A549 (cell line): Measurements from ENCODE around the gene ZSCAN20. TPM values are rescaled to one million over a fixed set of nuclear protein-coding genes. Genes with fewer than 3 reads are reported as not detected.

ENCODE experiments used
- ATAC-seq, 2 experiments: fragments of 200-7000 bp in 1 of 2; fragments of >200 bp in 1 of 2; cut with Nextera tagmentation in 1 of 2; cut with Tn5 transposase in 1 of 2; 3 replicates each; pipeline versions ENCODE4 v1.8.0 to v1.9.1; 2018 to 2020; ENCODE audit warnings: mild to moderate bottlenecking in 1 of 2, moderate library complexity in 1 of 2
- CTCF ChIA-PET: fragments of 300-600 bp; sonication (Branson Sonifier 250); formaldehyde crosslinking; extraction: SDS; loops from one replicate; lab custom pipeline; 2021; ENCODE audit warnings: antibody characterized with exemption, inconsistent platforms; lab: Yijun Ruan, JAX
- POLR2A ChIA-PET: fragments of 350-600 bp; formaldehyde crosslinking; extraction: SDS; loops from one replicate; lab custom pipeline; 2021; ENCODE audit warnings: antibody characterized with exemption, inconsistent platforms; lab: Yijun Ruan, JAX
- DNase-seq, 2 experiments: peaks; one replicate each; pipeline versions ENCODE4 v3.0.0 to v3.0.0-alpha.2; 2011 to 2016; ENCODE audit warnings: low read depth in 1 of 2, low spot score in 1 of 2
- FAIRE-seq: peaks from 2 replicates; lab custom pipeline; 2011; peaks lifted over from hg19 to GRCh38; lab: Jason Lieb, UNC
- H3K27ac ChIP-seq, 2 experiments: fragments of >200 bp; sonication (Bioruptor Twin); formaldehyde crosslinking; 3 replicates each; pipeline ENCODE4 v1.5.1; 2016 to 2017
- H3K4me1 ChIP-seq: fragments of >200 bp; sonication (Bioruptor Twin); formaldehyde crosslinking; 3 replicates; pipeline ENCODE4 v1.6.1; 2016
- H3K4me2 ChIP-seq: fragments of >200 bp; sonication (Bioruptor Twin); formaldehyde crosslinking; 3 replicates; pipeline ENCODE4 v1.6.1; 2016
- H3K4me3 ChIP-seq: fragments of >200 bp; sonication (Bioruptor Twin); formaldehyde crosslinking; 3 replicates; pipeline ENCODE4 v1.5.1; 2016
- H3K9me3 ChIP-seq: fragments of >200 bp; sonication (Bioruptor Twin); formaldehyde crosslinking; 3 replicates; pipeline ENCODE4 v1.6.1; 2016
- CBX8 ChIP-seq: fragments of 200-600 bp; sonication (generic); IDR thresholded peaks from 2 replicates; pipeline ENCODE4 v1.6.1; 2016
- CEBPB ChIP-seq, 2 experiments: fragments of >200 bp in 1 of 2; sonication (Bioruptor Twin) in 1 of 2; formaldehyde crosslinking in 1 of 2; IDR thresholded peaks; 2 replicates each; pipeline ENCODE4 v1.6.1; 2012 to 2016
- CHD2 ChIP-seq: fragments of 150-350 bp; IDR thresholded peaks from 2 replicates; pipeline ENCODE4 v1.6.1; 2014; ENCODE audit warnings: low read length; ENCODE audit not compliant: partially characterized antibody
- CHD4 ChIP-seq: fragments of 200-600 bp; sonication (generic); IDR thresholded peaks from 2 replicates; pipeline ENCODE4 v1.6.1; 2016; ENCODE audit warnings: antibody characterized with exemption, mild to moderate bottlenecking, borderline replicate concordance
- FOSL2 ChIP-seq, 2 experiments: fragments of 450-650 bp in 1 of 2; fragments of >200 bp in 1 of 2; sonication (Bioruptor Twin) in 1 of 2; formaldehyde crosslinking; IDR thresholded peaks; 2 replicates each; pipeline versions ENCODE4 v1.5.0 to v1.6.1; 2016 to 2020; ENCODE audit warnings: mild to moderate bottlenecking in 1 of 2, moderate library complexity in 1 of 2
- GATA3 ChIP-seq: IDR thresholded peaks from 2 replicates; pipeline ENCODE4 v1.6.1; 2012; ENCODE audit warnings: borderline replicate concordance
- HDAC2 ChIP-seq: fragments of 200-600 bp; sonication (generic); IDR thresholded peaks from 2 replicates; pipeline ENCODE4 v1.6.1; 2016
- HOXB5 ChIP-seq: fragments of 250-450 bp; sonication (Bioruptor Pico); IDR thresholded peaks from 2 replicates; pipeline ENCODE4 v1.5.0; 2020; ENCODE audit warnings: mild to moderate bottlenecking, moderate library complexity
- KDM5A ChIP-seq: fragments of 200-600 bp; sonication (generic); IDR thresholded peaks from 2 replicates; pipeline ENCODE4 v1.6.1; 2016; ENCODE audit warnings: antibody characterized with exemption, mild to moderate bottlenecking
- MAFK ChIP-seq: fragments of 450-650 bp; IDR thresholded peaks from 2 replicates; pipeline ENCODE4 v1.6.1; 2014; ENCODE audit not compliant: partially characterized antibody
- MAZ ChIP-seq: fragments of 150-350 bp; IDR thresholded peaks from 2 replicates; pipeline ENCODE4 v1.6.1; 2014; ENCODE audit warnings: antibody characterized with exemption, low read depth, low read length, borderline replicate concordance
- MYC ChIP-seq: IDR thresholded peaks from 2 replicates; pipeline ENCODE4 v1.6.1; 2012; ENCODE audit warnings: mild to moderate bottlenecking, inconsistent platforms, low read length, improper control_type of control experiment, borderline replicate concordance
- NFE2L2 ChIP-seq: fragments of 150-350 bp; conservative IDR thresholded peaks from 2 replicates; pipeline ENCODE4 v1.6.1; 2014; ENCODE audit warnings: low read length
- NPAS2 ChIP-seq: fragments of 250-450 bp; sonication (Bioruptor Pico); IDR thresholded peaks from 2 replicates; pipeline ENCODE4 v1.8.0; 2022; ENCODE audit warnings: mild to moderate bottlenecking, moderate library complexity, borderline replicate concordance
- NR3C1 ChIP-seq: fragments of >200 bp; sonication (Bioruptor Twin); formaldehyde crosslinking; IDR thresholded peaks from 3 replicates; pipeline ENCODE4 v1.6.1; 2017
- PHF8 ChIP-seq: fragments of 200-600 bp; sonication (generic); IDR thresholded peaks from 2 replicates; pipeline ENCODE4 v1.6.1; 2016; ENCODE audit warnings: low read depth, mild to moderate bottlenecking, antibody characterized with exemption, moderate library complexity, borderline replicate concordance
- POLR2A ChIP-seq: IDR thresholded peaks from 2 replicates; pipeline ENCODE4 v1.6.1; 2012; ENCODE audit warnings: mild to moderate bottlenecking, low read length
- POLR2AphosphoS2 ChIP-seq: conservative IDR thresholded peaks from 2 replicates; pipeline ENCODE4 v1.6.1; 2012; ENCODE audit warnings: low read length, improper control_type of control experiment, inconsistent platforms
- RAD21 ChIP-seq, 2 experiments: fragments of >200 bp in 1 of 2; sonication (Bioruptor Twin) in 1 of 2; formaldehyde crosslinking in 1 of 2; IDR thresholded peaks in 1 of 2; conservative IDR thresholded peaks in 1 of 2; 2 replicates in 1 of 2; 3 replicates in 1 of 2; pipeline ENCODE4 v1.6.1; 2012 to 2018; ENCODE audit warnings: inconsistent platforms in 1 of 2
- RARB ChIP-seq: fragments of 250-450 bp; sonication (Bioruptor Pico); IDR thresholded peaks from 2 replicates; pipeline ENCODE4 v1.8.0; 2021; ENCODE audit warnings: mild to moderate bottlenecking, moderate library complexity
- RCOR1 ChIP-seq: fragments of 150-350 bp; IDR thresholded peaks from 2 replicates; pipeline ENCODE4 v1.6.1; 2014; ENCODE audit warnings: antibody characterized with exemption, low read length, low read depth
- TFCP2L1 ChIP-seq: fragments of 250-450 bp; sonication (Bioruptor Pico); IDR thresholded peaks from 2 replicates; pipeline ENCODE4 v1.5.0; 2021; ENCODE audit warnings: mild to moderate bottlenecking
- TP53 ChIP-seq: fragments of 250-450 bp; sonication (Bioruptor Pico); IDR thresholded peaks from 2 replicates; pipeline ENCODE4 v1.5.0; 2021; ENCODE audit warnings: mild to moderate bottlenecking, moderate library complexity
- ZC3H11A ChIP-seq: fragments of 450-650 bp; IDR thresholded peaks from 2 replicates; pipeline ENCODE4 v1.6.1; 2014; ENCODE audit warnings: antibody characterized with exemption, mild to moderate bottlenecking
- ZFP36 ChIP-seq: fragments of 450-650 bp; IDR thresholded peaks from 2 replicates; pipeline ENCODE4 v1.6.1; 2014; ENCODE audit warnings: borderline replicate concordance; ENCODE audit not compliant: partially characterized antibody
- ZNF302 ChIP-seq: fragments of 250-450 bp; sonication (Bioruptor Pico); IDR thresholded peaks from 2 replicates; pipeline ENCODE4 v1.9.0; 2021; ENCODE audit warnings: inconsistent platforms, mild to moderate bottlenecking, moderate library complexity
- whole genome bisulfite sequencing: methylation state at CpG from one replicate; pipeline ENCODE4 v1.1.6; 2017; ENCODE audit errors: missing lambda C conversion rate; 5-methylcytosine and 5-hydroxymethylcytosine counted together
- polyA plus RNA-seq, 4 experiments: library from polyadenylated mRNA; depleted of rRNA in 3 of 4; stranded (reverse); fragments of >200 nt; fragmentation: RNase III in 1 of 4; extraction: RNeasy Plus Mini Kit Qiagen cat#74134 plus additional on column Dnase treatment in 1 of 4; gene quantifications; 2 replicates in 3 of 4; 3 replicates in 1 of 4; pipeline ENCODE4 v1.2.3, GENCODE V29; 2011 to 2017
- TF ChIP-seq, protein P1 (sequence below): fragments of 450-650 bp; IDR thresholded peaks from 2 replicates; pipeline ENCODE4 v1.6.1; 2014; ENCODE audit warnings: antibody characterized with exemption
- TF ChIP-seq, protein P2 (sequence below): fragments of 200-600 bp; sonication (generic); IDR thresholded peaks from 2 replicates; pipeline ENCODE4 v1.6.1; 2016; ENCODE audit warnings: antibody characterized with exemption, mild to moderate bottlenecking, moderate library complexity
- TF ChIP-seq, protein P3 (sequence below): fragments of >200 bp; sonication (Bioruptor Twin); formaldehyde crosslinking; IDR thresholded peaks from 3 replicates; pipeline ENCODE4 v1.6.1; 2016
- TF ChIP-seq, protein P4 (sequence below): IDR thresholded peaks from 2 replicates; pipeline ENCODE4 v1.6.1; 2012

Gene ZSCAN20
- polyA plus RNA-seq, 2 of the 4 experiments (the other 2 are of a cell fraction): 1.3 to 1.9 TPM

DNA sequence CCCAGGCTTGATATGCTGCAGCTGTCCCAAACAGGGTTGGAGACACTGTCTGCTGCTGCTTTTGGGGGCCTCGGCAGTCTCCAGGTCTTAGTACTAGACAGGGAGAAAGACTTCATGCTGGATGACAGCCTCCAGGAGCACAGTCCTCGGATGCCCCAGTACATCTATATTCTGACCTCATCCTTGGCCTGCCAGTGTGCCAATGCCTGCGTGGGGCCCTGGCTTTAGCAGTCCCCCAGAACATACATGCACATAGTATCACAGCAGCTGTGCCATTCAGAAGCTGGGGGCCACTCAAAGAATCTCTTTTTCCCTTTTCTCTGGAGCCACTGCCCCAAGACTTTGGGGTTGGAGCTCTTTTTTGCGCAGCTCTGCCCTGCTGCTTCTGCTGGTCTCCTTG, 4.4 kb upstream of the ZSCAN20 start:
- Histone ChIP-seq H3K4me2 (no peak overlapping the region), H3K4me3 (no peak overlapping the region)
- FAIRE-seq: no peak
- ATAC-seq: no peak
- TF ChIP-seq POLR2A (no peak), GATA3 (no peak), HOXB5 (no peak), NR3C1 (no peak), POLR2AphosphoS2 (no peak), TP53 (CRISPR knock-in tag) (no peak), NFE2L2 (no peak), RCOR1 (no peak), RAD21 (conservative IDR thresholded peaks at IDR 0.05 in 1 of 2, IDR thresholded peaks at IDR 0.05 in 1 of 2) (no peak), CHD4 (no peak), NPAS2 (no peak), CEBPB (IDR thresholded peaks at IDR 0.05) (no peak), RARB (CRISPR knock-in tag) (no peak), KDM5A (no peak), CBX8 (no peak), TFCP2L1 (CRISPR knock-in tag) (no peak), MAFK (no peak)
- TF ChIP-seq, protein P1, sequence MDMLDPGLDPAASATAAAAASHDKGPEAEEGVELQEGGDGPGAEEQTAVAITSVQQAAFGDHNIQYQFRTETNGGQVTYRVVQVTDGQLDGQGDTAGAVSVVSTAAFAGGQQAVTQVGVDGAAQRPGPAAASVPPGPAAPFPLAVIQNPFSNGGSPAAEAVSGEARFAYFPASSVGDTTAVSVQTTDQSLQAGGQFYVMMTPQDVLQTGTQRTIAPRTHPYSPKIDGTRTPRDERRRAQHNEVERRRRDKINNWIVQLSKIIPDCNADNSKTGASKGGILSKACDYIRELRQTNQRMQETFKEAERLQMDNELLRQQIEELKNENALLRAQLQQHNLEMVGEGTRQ: no peak
- TF ChIP-seq, protein P2, sequence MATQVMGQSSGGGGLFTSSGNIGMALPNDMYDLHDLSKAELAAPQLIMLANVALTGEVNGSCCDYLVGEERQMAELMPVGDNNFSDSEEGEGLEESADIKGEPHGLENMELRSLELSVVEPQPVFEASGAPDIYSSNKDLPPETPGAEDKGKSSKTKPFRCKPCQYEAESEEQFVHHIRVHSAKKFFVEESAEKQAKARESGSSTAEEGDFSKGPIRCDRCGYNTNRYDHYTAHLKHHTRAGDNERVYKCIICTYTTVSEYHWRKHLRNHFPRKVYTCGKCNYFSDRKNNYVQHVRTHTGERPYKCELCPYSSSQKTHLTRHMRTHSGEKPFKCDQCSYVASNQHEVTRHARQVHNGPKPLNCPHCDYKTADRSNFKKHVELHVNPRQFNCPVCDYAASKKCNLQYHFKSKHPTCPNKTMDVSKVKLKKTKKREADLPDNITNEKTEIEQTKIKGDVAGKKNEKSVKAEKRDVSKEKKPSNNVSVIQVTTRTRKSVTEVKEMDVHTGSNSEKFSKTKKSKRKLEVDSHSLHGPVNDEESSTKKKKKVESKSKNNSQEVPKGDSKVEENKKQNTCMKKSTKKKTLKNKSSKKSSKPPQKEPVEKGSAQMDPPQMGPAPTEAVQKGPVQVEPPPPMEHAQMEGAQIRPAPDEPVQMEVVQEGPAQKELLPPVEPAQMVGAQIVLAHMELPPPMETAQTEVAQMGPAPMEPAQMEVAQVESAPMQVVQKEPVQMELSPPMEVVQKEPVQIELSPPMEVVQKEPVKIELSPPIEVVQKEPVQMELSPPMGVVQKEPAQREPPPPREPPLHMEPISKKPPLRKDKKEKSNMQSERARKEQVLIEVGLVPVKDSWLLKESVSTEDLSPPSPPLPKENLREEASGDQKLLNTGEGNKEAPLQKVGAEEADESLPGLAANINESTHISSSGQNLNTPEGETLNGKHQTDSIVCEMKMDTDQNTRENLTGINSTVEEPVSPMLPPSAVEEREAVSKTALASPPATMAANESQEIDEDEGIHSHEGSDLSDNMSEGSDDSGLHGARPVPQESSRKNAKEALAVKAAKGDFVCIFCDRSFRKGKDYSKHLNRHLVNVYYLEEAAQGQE: no peak
- TF ChIP-seq, protein P3, sequence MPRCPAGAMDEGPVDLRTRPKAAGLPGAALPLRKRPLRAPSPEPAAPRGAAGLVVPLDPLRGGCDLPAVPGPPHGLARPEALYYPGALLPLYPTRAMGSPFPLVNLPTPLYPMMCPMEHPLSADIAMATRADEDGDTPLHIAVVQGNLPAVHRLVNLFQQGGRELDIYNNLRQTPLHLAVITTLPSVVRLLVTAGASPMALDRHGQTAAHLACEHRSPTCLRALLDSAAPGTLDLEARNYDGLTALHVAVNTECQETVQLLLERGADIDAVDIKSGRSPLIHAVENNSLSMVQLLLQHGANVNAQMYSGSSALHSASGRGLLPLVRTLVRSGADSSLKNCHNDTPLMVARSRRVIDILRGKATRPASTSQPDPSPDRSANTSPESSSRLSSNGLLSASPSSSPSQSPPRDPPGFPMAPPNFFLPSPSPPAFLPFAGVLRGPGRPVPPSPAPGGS: no peak
- TF ChIP-seq, all 56 proteins: peak for 0
- POLR2A ChIA-PET: no interaction called here
- no peaks in the 10 kb centered on the region for H3K9me3 ChIP-seq
- CTCF ChIA-PET: interaction anchor here (0.6 to 8.3 kb wide), 6 partner anchors 10 to 211 kb away, joined by 3 to 74 read pairs (median 4); no protein-coding TSS in a partner anchor
- peaks cover 5% of the 10 kb centered on the region for H3K4me1 ChIP-seq
- no peak for DNase-seq
- WGBS: 100% methylated on average over 2 of the region's 4 CpGs
- no peak overlapping the region for H3K27ac ChIP-seq

DNA sequence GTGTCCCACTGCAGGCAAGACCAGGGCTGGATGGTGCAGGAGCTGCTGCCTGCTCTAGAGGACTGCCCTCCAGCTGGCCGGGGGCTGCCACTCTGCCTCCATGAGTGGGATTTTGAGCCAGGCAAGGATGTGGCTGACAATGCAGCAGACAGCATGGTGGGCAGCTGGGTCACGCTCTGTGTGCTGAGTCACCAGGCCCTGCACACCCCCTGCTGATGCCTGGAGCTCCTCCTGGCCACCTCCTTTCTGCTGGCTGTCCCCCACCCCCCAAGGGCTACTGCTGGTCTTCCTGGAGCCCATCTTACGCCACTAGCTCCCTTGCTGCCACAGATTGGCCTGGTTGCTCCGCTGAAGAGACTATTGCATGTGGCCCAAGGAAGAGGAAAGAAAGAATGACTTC, 3.9 kb upstream of the ZSCAN20 start:
- Histone ChIP-seq H3K9me3 (no peaks in the 10 kb centered on the region), H3K4me2 (no peak overlapping the region), H3K4me1 (peaks cover 9% of the 10 kb centered on the region), H3K4me3 (no peak overlapping the region), H3K27ac (no peak overlapping the region)
- DNase-seq: no peak
- WGBS: 69% methylated on average over 2 of the region's 4 CpGs
- no peak for ATAC-seq
- ChIA-PET CTCF (interaction anchor here (0.6 to 8.3 kb wide), 5 partner anchors 9 to 211 kb away, joined by 3 to 74 read pairs (median 28); no protein-coding TSS in a partner anchor), POLR2A (no interaction called here)
- TF ChIP-seq PHF8: no peak
- FAIRE-seq: no peak

DNA sequence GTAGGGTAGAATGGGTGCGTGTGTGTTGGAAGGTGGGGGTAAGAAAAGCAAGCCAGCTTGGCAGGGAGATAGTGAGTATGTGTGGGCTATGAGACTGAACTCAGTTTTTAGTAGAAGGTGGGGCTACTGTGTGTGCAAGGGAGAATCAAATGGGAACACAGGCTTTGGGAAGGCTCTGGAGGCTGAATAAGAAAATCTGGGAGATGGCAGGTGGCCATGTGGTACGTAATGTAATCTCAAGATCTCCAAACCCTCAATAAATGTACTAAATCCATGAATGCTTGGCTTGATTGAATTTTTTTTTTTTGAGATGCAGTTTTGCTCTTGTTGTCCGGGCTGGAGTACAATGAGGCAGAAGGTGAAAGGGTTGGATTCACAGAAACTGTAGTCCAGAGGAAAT, 3.5 kb upstream of the ZSCAN20 start:
- no peak overlapping the region for H3K4me3 ChIP-seq
- no peak overlapping the region for H3K27ac ChIP-seq
- H3K4me2 ChIP-seq: no peak overlapping the region
- WGBS: 57% methylated on average over 3 of the region's 3 CpGs
- ChIA-PET POLR2A (no interaction called here), CTCF (interaction anchor here (0.9 to 8.3 kb wide), 4 partner anchors 9 to 327 kb away, joined by 3 to 74 read pairs (median 32); no protein-coding TSS in a partner anchor)
- ATAC-seq (no peak), FAIRE-seq (no peak), DNase-seq (no peak)
- peaks cover 9% of the 10 kb centered on the region for H3K4me1 ChIP-seq
- H3K9me3 ChIP-seq: no peaks in the 10 kb centered on the region
- TF ChIP-seq, protein P3: no peak
- TF ChIP-seq POLR2A: no peak
- no peak for TF ChIP-seq NPAS2
- TF ChIP-seq ZC3H11A: no peak
- no peak for TF ChIP-seq HDAC2
- no peak for TF ChIP-seq TP53 (CRISPR knock-in tag)
- no peak for TF ChIP-seq ZFP36
- no peak for TF ChIP-seq MYC
- no peak for TF ChIP-seq CHD2
- TF ChIP-seq FOSL2 (IDR thresholded peaks at IDR 0.05): no peak
- TF ChIP-seq FOSL2 (CRISPR knock-in tag; IDR thresholded peaks at IDR 0.05): no peak
- no peak for TF ChIP-seq MAZ
- no peak for TF ChIP-seq ZNF302 (CRISPR knock-in tag)
- no peak for TF ChIP-seq POLR2AphosphoS2
- TF ChIP-seq, protein P4, sequence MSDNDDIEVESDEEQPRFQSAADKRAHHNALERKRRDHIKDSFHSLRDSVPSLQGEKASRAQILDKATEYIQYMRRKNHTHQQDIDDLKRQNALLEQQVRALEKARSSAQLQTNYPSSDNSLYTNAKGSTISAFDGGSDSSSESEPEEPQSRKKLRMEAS: no peak
